Measurements from ENCODE around the gene IL1RAPL1. TPM values are rescaled to one million over a fixed set of nuclear protein-coding genes. Genes with fewer than 3 reads are reported as not detected.

IL1RAPL1 gene
- polyA plus RNA-seq, 1 donor from 2014 or later = not detected

DNA sequence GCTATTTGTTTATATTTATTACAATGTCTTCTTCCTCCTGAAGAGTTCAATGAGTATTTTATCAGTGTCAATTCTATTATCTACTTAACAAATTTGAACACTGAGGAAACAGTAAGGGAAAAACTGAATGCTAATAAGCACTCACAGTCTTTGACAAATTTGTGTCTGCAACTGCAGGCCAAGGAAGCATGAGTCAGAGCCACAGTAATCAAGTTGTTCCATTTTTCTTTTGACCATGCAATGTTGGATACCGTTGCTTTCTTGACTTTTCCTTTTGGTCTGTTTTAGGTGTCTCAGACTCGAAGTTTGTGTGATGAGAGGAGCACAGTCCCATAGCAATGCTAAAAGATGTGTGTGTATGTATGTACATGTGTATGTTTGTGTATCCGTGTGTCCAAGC lies 359.6 kb downstream of the IL1RAPL1 start:
- Histone ChIP-seq H3K79me2 (replicated peaks; ENCODE audit: insufficient read depth, low read length) (no peaks in the 10 kb centered on the region), H4K20me1 (ENCODE audit: insufficient read depth) (no peaks in the 10 kb centered on the region), H3K27ac (ENCODE audit: low read length) (no peak overlapping the region), H3F3A (ENCODE audit: insufficient read depth, low read length, poor library complexity, severe bottlenecking) (no peaks in the 10 kb centered on the region), H3K9me2 (ENCODE audit: insufficient read depth, low read length) (no peaks in the 10 kb centered on the region), H3K4me2 (ENCODE audit: low read length) (no peak overlapping the region), H3K36me3 (ENCODE audit: insufficient read depth, low read length) (no peaks in the 10 kb centered on the region), H3K9me3 (ENCODE audit: low read length) (no peaks in the 10 kb centered on the region), H3K9ac (ENCODE audit: low read length) (no peak overlapping the region), H2AFZ (ENCODE audit: low read depth, low read length) (no peak overlapping the region), H3K4me3 (ENCODE audit: low read length) (no peak overlapping the region), H3K27me3 (ENCODE audit: insufficient read depth, low read depth, low read length) (no peaks in the 10 kb centered on the region)
- TF ChIP-seq RAD21 (conservative IDR thresholded peaks at IDR 0.05) (no peak), EZH2 (IDR thresholded peaks at IDR 0.05; ENCODE audit: borderline replicate concordance, insufficient read depth, low read length, poor library complexity, severe bottlenecking) (no peak), EP300 (conservative IDR thresholded peaks at IDR 0.05; ENCODE audit: poor library complexity, severe bottlenecking) (no peak), SMC3 (conservative IDR thresholded peaks at IDR 0.05; ENCODE audit: poor library complexity) (no peak), MXI1 (conservative IDR thresholded peaks at IDR 0.05; ENCODE audit: poor library complexity, severe bottlenecking) (no peak), TAF1 (IDR thresholded peaks at IDR 0.05; ENCODE audit: low read depth) (no peak), POLR2AphosphoS5 (IDR thresholded peaks at IDR 0.05) (no peak)
- TF ChIP-seq, protein P1, sequence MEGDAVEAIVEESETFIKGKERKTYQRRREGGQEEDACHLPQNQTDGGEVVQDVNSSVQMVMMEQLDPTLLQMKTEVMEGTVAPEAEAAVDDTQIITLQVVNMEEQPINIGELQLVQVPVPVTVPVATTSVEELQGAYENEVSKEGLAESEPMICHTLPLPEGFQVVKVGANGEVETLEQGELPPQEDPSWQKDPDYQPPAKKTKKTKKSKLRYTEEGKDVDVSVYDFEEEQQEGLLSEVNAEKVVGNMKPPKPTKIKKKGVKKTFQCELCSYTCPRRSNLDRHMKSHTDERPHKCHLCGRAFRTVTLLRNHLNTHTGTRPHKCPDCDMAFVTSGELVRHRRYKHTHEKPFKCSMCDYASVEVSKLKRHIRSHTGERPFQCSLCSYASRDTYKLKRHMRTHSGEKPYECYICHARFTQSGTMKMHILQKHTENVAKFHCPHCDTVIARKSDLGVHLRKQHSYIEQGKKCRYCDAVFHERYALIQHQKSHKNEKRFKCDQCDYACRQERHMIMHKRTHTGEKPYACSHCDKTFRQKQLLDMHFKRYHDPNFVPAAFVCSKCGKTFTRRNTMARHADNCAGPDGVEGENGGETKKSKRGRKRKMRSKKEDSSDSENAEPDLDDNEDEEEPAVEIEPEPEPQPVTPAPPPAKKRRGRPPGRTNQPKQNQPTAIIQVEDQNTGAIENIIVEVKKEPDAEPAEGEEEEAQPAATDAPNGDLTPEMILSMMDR (IDR thresholded peaks at IDR 0.05; ENCODE audit: poor library complexity, severe bottlenecking) = no peak
- TF ChIP-seq, protein P2, sequence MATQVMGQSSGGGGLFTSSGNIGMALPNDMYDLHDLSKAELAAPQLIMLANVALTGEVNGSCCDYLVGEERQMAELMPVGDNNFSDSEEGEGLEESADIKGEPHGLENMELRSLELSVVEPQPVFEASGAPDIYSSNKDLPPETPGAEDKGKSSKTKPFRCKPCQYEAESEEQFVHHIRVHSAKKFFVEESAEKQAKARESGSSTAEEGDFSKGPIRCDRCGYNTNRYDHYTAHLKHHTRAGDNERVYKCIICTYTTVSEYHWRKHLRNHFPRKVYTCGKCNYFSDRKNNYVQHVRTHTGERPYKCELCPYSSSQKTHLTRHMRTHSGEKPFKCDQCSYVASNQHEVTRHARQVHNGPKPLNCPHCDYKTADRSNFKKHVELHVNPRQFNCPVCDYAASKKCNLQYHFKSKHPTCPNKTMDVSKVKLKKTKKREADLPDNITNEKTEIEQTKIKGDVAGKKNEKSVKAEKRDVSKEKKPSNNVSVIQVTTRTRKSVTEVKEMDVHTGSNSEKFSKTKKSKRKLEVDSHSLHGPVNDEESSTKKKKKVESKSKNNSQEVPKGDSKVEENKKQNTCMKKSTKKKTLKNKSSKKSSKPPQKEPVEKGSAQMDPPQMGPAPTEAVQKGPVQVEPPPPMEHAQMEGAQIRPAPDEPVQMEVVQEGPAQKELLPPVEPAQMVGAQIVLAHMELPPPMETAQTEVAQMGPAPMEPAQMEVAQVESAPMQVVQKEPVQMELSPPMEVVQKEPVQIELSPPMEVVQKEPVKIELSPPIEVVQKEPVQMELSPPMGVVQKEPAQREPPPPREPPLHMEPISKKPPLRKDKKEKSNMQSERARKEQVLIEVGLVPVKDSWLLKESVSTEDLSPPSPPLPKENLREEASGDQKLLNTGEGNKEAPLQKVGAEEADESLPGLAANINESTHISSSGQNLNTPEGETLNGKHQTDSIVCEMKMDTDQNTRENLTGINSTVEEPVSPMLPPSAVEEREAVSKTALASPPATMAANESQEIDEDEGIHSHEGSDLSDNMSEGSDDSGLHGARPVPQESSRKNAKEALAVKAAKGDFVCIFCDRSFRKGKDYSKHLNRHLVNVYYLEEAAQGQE (IDR thresholded peaks at IDR 0.05; ENCODE audit: borderline replicate concordance) = no peak

DNA sequence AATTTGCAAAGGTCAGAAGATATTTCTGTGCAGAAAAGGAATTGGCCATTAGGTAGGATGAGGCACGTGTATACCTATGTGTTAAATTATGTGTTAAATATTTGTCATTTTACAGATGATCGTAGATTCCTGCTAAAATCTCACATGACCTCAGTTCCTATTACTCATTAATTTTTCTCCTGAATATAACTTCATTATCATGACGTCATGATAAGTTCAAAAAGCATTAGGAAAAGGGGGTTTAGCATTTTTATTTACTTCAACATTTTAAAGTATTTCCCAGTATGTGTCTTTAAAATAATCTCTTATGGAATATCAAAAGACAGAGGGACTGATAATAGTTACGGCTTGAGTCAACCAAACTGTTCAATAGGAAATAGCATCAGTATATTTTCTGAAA lies 372.8 kb downstream of the IL1RAPL1 start:
- Histone ChIP-seq H4K20me1 (ENCODE audit: insufficient read depth) (no peaks in the 10 kb centered on the region), H3F3A (ENCODE audit: insufficient read depth, low read length, poor library complexity, severe bottlenecking) (no peaks in the 10 kb centered on the region), H3K9me3 (ENCODE audit: low read length) (no peaks in the 10 kb centered on the region), H3K9ac (ENCODE audit: low read length) (no peak overlapping the region), H3K4me2 (ENCODE audit: low read length) (no peak overlapping the region), H3K36me3 (ENCODE audit: insufficient read depth, low read length) (no peaks in the 10 kb centered on the region), H3K27ac (ENCODE audit: low read length) (no peak overlapping the region), H2AFZ (ENCODE audit: low read depth, low read length) (no peak overlapping the region), H3K4me3 (ENCODE audit: low read length) (no peak overlapping the region), H3K79me2 (replicated peaks; ENCODE audit: insufficient read depth, low read length) (no peaks in the 10 kb centered on the region), H3K27me3 (ENCODE audit: insufficient read depth, low read depth, low read length) (no peaks in the 10 kb centered on the region), H3K9me2 (ENCODE audit: insufficient read depth, low read length) (no peaks in the 10 kb centered on the region)
- TF ChIP-seq EZH2 (IDR thresholded peaks at IDR 0.05; ENCODE audit: borderline replicate concordance, insufficient read depth, low read length, poor library complexity, severe bottlenecking) = no peak
- TF ChIP-seq, protein P2 (IDR thresholded peaks at IDR 0.05; ENCODE audit: borderline replicate concordance) = no peak
- TF ChIP-seq MXI1 (conservative IDR thresholded peaks at IDR 0.05; ENCODE audit: poor library complexity, severe bottlenecking) = no peak
